WTC11 (cell line): Measurements from ENCODE around the gene STX2. TPM values are rescaled to one million over a fixed set of nuclear protein-coding genes. Genes with fewer than 3 reads are reported as not detected.

Source experiments
- ATAC-seq: fragments of 200-7000 bp; cut with Tn5 transposase; 2 replicates; pipeline ENCODE4 v1.10.0; 2021; ENCODE audit warnings: mild to moderate bottlenecking, moderate library complexity
- CTCF ChIA-PET: fragments of 300-600 bp; sonication (Branson Sonifier 250); formaldehyde crosslinking; loops from one replicate; lab custom pipeline; 2021; ENCODE audit warnings: antibody characterized with exemption; lab: Charles Lee
- POLR2A ChIA-PET: fragments of 350-600 bp; sonication (Branson Sonifier 250); formaldehyde crosslinking; loops from one replicate; lab custom pipeline; 2021; ENCODE audit warnings: antibody characterized with exemption; lab: Charles Lee
- DNase-seq: peaks from one replicate; pipeline ENCODE4 v3.0.0; 2021; ENCODE audit warnings: low spot score
- H3K27ac Mint-ChIP-seq: 2 replicates; pipeline ENCODE4 v1.8.0; 2021; ENCODE audit warnings: mixed read lengths
- H3K27me3 Mint-ChIP-seq: 2 replicates; pipeline ENCODE4 v1.8.0; 2021; ENCODE audit warnings: low read depth, mild to moderate bottlenecking, moderate library complexity, mixed read lengths
- H3K36me3 Mint-ChIP-seq: 2 replicates; pipeline ENCODE4 v1.8.0; 2021; ENCODE audit warnings: mixed read lengths
- H3K4me1 Mint-ChIP-seq: 2 replicates; pipeline ENCODE4 v1.8.0; 2022; ENCODE audit warnings: mixed read lengths
- H3K4me3 Mint-ChIP-seq: 2 replicates; pipeline ENCODE4 v1.8.0; 2021; ENCODE audit warnings: mild to moderate bottlenecking, moderate library complexity, mixed read lengths
- H3K9me3 Mint-ChIP-seq: 2 replicates; pipeline ENCODE4 v1.8.0; 2021; ENCODE audit warnings: mixed read lengths
- ATF1 ChIP-seq: sonication (generic); formaldehyde crosslinking; IDR thresholded peaks from 2 replicates; pipeline ENCODE4 v1.8.1; 2023; ENCODE audit warnings: mild to moderate bottlenecking, moderate library complexity, missing genetic modification reagents
- ATF2 ChIP-seq: sonication (generic); formaldehyde crosslinking; IDR thresholded peaks from 2 replicates; pipeline ENCODE4 v1.8.1; 2022; ENCODE audit warnings: low read depth, missing genetic modification reagents, borderline replicate concordance
- ATF6 ChIP-seq: sonication (generic); formaldehyde crosslinking; IDR thresholded peaks from 2 replicates; pipeline ENCODE4 v1.8.1; 2023; ENCODE audit warnings: mild to moderate bottlenecking, missing genetic modification reagents
- CBFB ChIP-seq: sonication (generic); formaldehyde crosslinking; IDR thresholded peaks from 2 replicates; pipeline ENCODE4 v1.8.1; 2022; ENCODE audit warnings: mild to moderate bottlenecking, low read depth, missing genetic modification reagents
- CTCF ChIP-seq: fragments of 200-600 bp; IDR thresholded peaks from 2 replicates; pipeline ENCODE4 v1.8.0; 2022; ENCODE audit warnings: antibody characterized with exemption
- E2F1 ChIP-seq: sonication (generic); formaldehyde crosslinking; IDR thresholded peaks from 2 replicates; pipeline ENCODE4 v1.8.0; 2022; ENCODE audit warnings: mild to moderate bottlenecking, missing genetic modification reagents
- E2F4 ChIP-seq: sonication (generic); formaldehyde crosslinking; IDR thresholded peaks from 2 replicates; pipeline ENCODE4 v1.8.1; 2022; ENCODE audit warnings: low read depth, mild to moderate bottlenecking, moderate library complexity, missing genetic modification reagents, borderline replicate concordance
- EMX1 ChIP-seq: fragments of 250-450 bp; sonication (Bioruptor Pico); IDR thresholded peaks from 2 replicates; pipeline ENCODE4 v1.8.0; 2021; ENCODE audit warnings: mild to moderate bottlenecking
- JAZF1 ChIP-seq: fragments of 250-450 bp; sonication (Bioruptor Pico); IDR thresholded peaks from 2 replicates; pipeline ENCODE4 v1.9.0; 2021; ENCODE audit warnings: moderate library complexity, mild to moderate bottlenecking, inconsistent platforms
- NFE2L1 ChIP-seq: sonication (generic); formaldehyde crosslinking; IDR thresholded peaks from 2 replicates; pipeline ENCODE4 v1.8.1; 2023; ENCODE audit warnings: missing genetic modification reagents
- NR2C2 ChIP-seq: sonication (generic); formaldehyde crosslinking; IDR thresholded peaks from 2 replicates; pipeline ENCODE4 v1.8.0; 2022; ENCODE audit warnings: mild to moderate bottlenecking, missing genetic modification reagents
- STAT6 ChIP-seq: sonication (generic); formaldehyde crosslinking; conservative IDR thresholded peaks from 2 replicates; pipeline ENCODE4 v1.8.1; 2023; ENCODE audit warnings: mild to moderate bottlenecking, low read depth, missing genetic modification reagents, moderate library complexity
- ZBTB43 ChIP-seq: sonication (generic); formaldehyde crosslinking; IDR thresholded peaks from 2 replicates; pipeline ENCODE4 v1.8.1; 2023; ENCODE audit warnings: mild to moderate bottlenecking, missing genetic modification reagents
- ZNF121 ChIP-seq: sonication (generic); formaldehyde crosslinking; IDR thresholded peaks from 2 replicates; pipeline ENCODE4 v1.8.0; 2023; ENCODE audit warnings: missing genetic modification reagents
- ZNF138 ChIP-seq: sonication (generic); formaldehyde crosslinking; conservative IDR thresholded peaks from 2 replicates; pipeline ENCODE4 v1.8.1; 2022; ENCODE audit warnings: mild to moderate bottlenecking, moderate library complexity, missing genetic modification reagents
- ZNF232 ChIP-seq: sonication (generic); formaldehyde crosslinking; IDR thresholded peaks from 2 replicates; pipeline ENCODE4 v1.8.0; 2022; ENCODE audit warnings: mild to moderate bottlenecking, missing genetic modification reagents
- ZNF317 ChIP-seq: sonication (generic); formaldehyde crosslinking; IDR thresholded peaks from 2 replicates; pipeline ENCODE4 v1.8.1; 2023; ENCODE audit warnings: low read depth, mild to moderate bottlenecking, moderate library complexity, missing genetic modification reagents, borderline replicate concordance
- ZNF423 ChIP-seq: fragments of 250-450 bp; sonication (Bioruptor Pico); IDR thresholded peaks from 2 replicates; pipeline ENCODE4 v2.1.2; 2022; ENCODE audit warnings: mild to moderate bottlenecking, moderate library complexity
- ZNF425 ChIP-seq: fragments of 250-450 bp; sonication (Bioruptor Pico); conservative IDR thresholded peaks from 2 replicates; pipeline ENCODE4 v1.9.0; 2021; ENCODE audit warnings: mild to moderate bottlenecking
- ZNF671 ChIP-seq: fragments of 250-450 bp; sonication (Bioruptor Pico); IDR thresholded peaks from 2 replicates; pipeline ENCODE4 v1.8.0; 2021; ENCODE audit warnings: mild to moderate bottlenecking
- total RNA-seq: library from RNA; stranded (reverse); gene quantifications from 3 replicates; pipeline ENCODE4 v1.2.3, GENCODE V29; 2021

The STX2 gene
- total RNA-seq, 1 experiment from 2014 or later = 22.7 TPM

- no peak overlapping the region for H3K27ac Mint-ChIP-seq
- POLR2A ChIA-PET = no interaction called here
- H3K4me1 Mint-ChIP-seq = no peaks in the 10 kb centered on the region
These were observed 84.7 kb downstream of the STX2 start for GRCh38 chr12:130754234-130754901.

More at GRCh38 chr12:130754234-130754901, 84.7 kb downstream of the STX2 start:
- TF ChIP-seq ZNF423 (CRISPR knock-in tag) = no peak
- no peak for TF ChIP-seq ZBTB43 (CRISPR knock-in tag)
- TF ChIP-seq ZNF671 = no peak
- TF ChIP-seq NFE2L1 = no peak
- no peak for TF ChIP-seq ZNF138
- TF ChIP-seq STAT6 (CRISPR knock-in tag) = no peak
- TF ChIP-seq CBFB (CRISPR knock-in tag) = no peak
- no peak for TF ChIP-seq CTCF
- no peak for TF ChIP-seq ZNF232 (CRISPR knock-in tag)
- no peak for TF ChIP-seq ATF2 (CRISPR knock-in tag)
- TF ChIP-seq EMX1 (CRISPR knock-in tag) = no peak
- no peak for TF ChIP-seq JAZF1 (CRISPR knock-in tag)
- no peak for TF ChIP-seq ZNF121 (CRISPR knock-in tag)
- no peak for TF ChIP-seq ATF6 (CRISPR knock-in tag)
- no peak for TF ChIP-seq ZNF425
- no peak for TF ChIP-seq E2F1 (CRISPR knock-in tag)
- no peak for TF ChIP-seq ATF1
- no peak for TF ChIP-seq NR2C2 (CRISPR knock-in tag)
- no peak for TF ChIP-seq ZNF317
- no peak for TF ChIP-seq E2F4 (CRISPR knock-in tag)
- ATAC-seq (no peak), DNase-seq (no peak)
- H3K4me3 Mint-ChIP-seq = no peak overlapping the region
- H3K27me3 Mint-ChIP-seq = no peaks in the 10 kb centered on the region
- H3K36me3 Mint-ChIP-seq = no peaks in the 10 kb centered on the region
- peaks cover 5% of the 10 kb centered on the region for H3K9me3 Mint-ChIP-seq
- CTCF ChIA-PET = interaction anchor here (1.1 to 1.2 kb wide), 2 partner anchors 240 to 378 kb away, joined by 3 read pairs; no protein-coding TSS in a partner anchor
